Stimulated activated CD8-positive, alpha-beta memory T cell treated with anti-CD3 and anti-CD28 coated beads, Interleukin-4, amount 100 ng/mL, for 24 hours (primary cell): ENCODE results near the gene MIF.
"Not testable (repeated sequence)": the region's sequence is repeated elsewhere in the genome, so short reads cannot be mapped to it uniquely, and the experiment has no call there.

Experiments
- DNase-seq: peaks from one replicate; pipeline ENCODE4 v3.0.0-alpha.2; 2020; ENCODE audit warnings: low read depth

MIF gene

GRCh38 chr22:23893945-23894709, at the start of gene MIF:
Gene MIF (plus strand): TSS chr22:23894383. CDS start chr22:23894475, 92 bp downstream.
- peak; percentile 96 for DNase-seq

GRCh38 chr22:23844739-23845202, 49.4 kb upstream of the MIF start:
- no peak for DNase-seq

GRCh38 chr22:23845265-23846080, 48.7 kb upstream of the MIF start:
- no peak for DNase-seq

- no peak for DNase-seq
Measured at GRCh38 chr22:23846081-23846469, 48.1 kb upstream of the MIF start.

GRCh38 chr22:23847310-23847920, 46.8 kb upstream of the MIF start:
- DNase-seq = no peak

- no peak for DNase-seq
Measured at GRCh38 chr22:23847991-23848864, 46.0 kb upstream of the MIF start.

GRCh38 chr22:23849009-23850006, 44.9 kb upstream of the MIF start:
- DNase-seq = peak; percentile 81

- no peak for DNase-seq
Measured at GRCh38 chr22:23850136-23850611, 44.0 kb upstream of the MIF start.

- no peak for DNase-seq
Measured at GRCh38 chr22:23856721-23857605, 37.2 kb upstream of the MIF start.

- DNase-seq = peak; percentile 91
Measured at GRCh38 chr22:23857606-23858483, 36.3 kb upstream of the MIF start, which contains the start of gene SLC2A11. Gene SLC2A11 (plus strand): TSS chr22:23857875. CDS start chr22:23858000, 125 bp downstream.

- DNase-seq = no peak
Measured at GRCh38 chr22:23858484-23858815, 35.7 kb upstream of the MIF start.

- no peak for DNase-seq
Measured at GRCh38 chr22:23859201-23859600, 35.0 kb upstream of the MIF start.

- not testable (repeated sequence) for DNase-seq
Measured at GRCh38 chr22:23860187-23860586, 34.0 kb upstream of the MIF start.

GRCh38 chr22:23862103-23862502, 32.1 kb upstream of the MIF start:
- DNase-seq = no peak

GRCh38 chr22:23864499-23865154, 29.6 kb upstream of the MIF start:
- not testable (repeated sequence) for DNase-seq

- no peak for DNase-seq
Measured at GRCh38 chr22:23868580-23868979, 25.6 kb upstream of the MIF start.

- no peak for DNase-seq
Measured at GRCh38 chr22:23874871-23875270, 19.3 kb upstream of the MIF start.

GRCh38 chr22:23875801-23876200, 18.4 kb upstream of the MIF start:
- no peak for DNase-seq
